ENCODE data around the gene INPP5A.
"Not testable (repeated sequence)": the region's sequence is repeated elsewhere in the genome, so short reads cannot be mapped to it uniquely, and the experiment has no call there.

DNA sequence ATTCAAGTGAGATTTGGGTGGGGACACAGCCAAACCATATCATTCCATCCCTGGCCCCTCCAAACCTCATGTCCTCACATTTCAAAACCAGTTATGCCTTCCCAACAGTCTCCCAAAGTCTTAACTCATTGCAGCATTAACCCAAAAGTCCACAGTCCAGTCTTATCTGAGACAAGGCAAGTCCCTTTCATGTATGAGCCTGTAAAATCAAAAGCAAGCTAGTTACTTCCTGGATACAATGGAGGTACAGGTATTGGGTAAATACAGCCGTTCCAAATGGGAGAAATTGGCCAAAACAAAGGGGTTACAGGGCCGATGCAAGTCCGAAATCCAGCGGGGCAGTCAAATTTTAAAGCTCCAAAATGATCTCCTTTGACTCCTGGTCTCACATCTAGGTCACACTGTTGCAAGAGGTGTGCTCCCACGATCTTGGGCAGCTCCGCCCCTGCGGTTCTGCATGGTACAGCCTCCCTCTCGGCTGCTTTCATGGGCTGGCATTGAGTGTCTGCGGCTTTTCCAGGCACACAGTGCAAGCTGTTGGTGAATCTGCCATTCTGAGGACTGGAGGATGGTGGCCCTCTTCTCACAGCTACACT lies 61.5 kb downstream of the INPP5A start:
- TF ChIP-seq, protein P1, sequence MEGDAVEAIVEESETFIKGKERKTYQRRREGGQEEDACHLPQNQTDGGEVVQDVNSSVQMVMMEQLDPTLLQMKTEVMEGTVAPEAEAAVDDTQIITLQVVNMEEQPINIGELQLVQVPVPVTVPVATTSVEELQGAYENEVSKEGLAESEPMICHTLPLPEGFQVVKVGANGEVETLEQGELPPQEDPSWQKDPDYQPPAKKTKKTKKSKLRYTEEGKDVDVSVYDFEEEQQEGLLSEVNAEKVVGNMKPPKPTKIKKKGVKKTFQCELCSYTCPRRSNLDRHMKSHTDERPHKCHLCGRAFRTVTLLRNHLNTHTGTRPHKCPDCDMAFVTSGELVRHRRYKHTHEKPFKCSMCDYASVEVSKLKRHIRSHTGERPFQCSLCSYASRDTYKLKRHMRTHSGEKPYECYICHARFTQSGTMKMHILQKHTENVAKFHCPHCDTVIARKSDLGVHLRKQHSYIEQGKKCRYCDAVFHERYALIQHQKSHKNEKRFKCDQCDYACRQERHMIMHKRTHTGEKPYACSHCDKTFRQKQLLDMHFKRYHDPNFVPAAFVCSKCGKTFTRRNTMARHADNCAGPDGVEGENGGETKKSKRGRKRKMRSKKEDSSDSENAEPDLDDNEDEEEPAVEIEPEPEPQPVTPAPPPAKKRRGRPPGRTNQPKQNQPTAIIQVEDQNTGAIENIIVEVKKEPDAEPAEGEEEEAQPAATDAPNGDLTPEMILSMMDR (IDR thresholded peaks at IDR 0.05) = not testable (repeated sequence)
- not testable (repeated sequence) for TF ChIP-seq POLR2A (IDR thresholded peaks at IDR 0.05)
